ENCODE measurements around the gene ITPRIP.

Gene ITPRIP

DNA sequence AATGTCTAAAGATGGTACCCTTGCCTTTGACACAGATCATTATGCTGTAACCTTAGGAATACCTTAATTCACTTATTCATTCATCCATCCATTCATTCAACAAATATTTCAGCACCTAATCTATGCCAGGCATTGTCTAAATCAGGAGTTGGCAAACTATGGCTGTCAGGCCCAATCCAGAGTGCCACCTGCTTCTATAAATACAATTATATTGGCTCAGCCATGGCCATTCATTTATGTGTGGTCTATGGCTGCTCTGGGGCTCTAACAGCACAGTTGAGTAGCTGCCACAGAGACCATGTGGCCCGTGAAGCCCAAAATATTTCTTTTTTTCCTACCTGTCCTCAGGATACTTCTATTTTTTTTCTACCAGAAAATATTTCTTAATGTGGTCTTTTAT is 6.0 kb upstream of the ITPRIP start:
- ATAC-seq: no peak
- TF ChIP-seq, protein P1, sequence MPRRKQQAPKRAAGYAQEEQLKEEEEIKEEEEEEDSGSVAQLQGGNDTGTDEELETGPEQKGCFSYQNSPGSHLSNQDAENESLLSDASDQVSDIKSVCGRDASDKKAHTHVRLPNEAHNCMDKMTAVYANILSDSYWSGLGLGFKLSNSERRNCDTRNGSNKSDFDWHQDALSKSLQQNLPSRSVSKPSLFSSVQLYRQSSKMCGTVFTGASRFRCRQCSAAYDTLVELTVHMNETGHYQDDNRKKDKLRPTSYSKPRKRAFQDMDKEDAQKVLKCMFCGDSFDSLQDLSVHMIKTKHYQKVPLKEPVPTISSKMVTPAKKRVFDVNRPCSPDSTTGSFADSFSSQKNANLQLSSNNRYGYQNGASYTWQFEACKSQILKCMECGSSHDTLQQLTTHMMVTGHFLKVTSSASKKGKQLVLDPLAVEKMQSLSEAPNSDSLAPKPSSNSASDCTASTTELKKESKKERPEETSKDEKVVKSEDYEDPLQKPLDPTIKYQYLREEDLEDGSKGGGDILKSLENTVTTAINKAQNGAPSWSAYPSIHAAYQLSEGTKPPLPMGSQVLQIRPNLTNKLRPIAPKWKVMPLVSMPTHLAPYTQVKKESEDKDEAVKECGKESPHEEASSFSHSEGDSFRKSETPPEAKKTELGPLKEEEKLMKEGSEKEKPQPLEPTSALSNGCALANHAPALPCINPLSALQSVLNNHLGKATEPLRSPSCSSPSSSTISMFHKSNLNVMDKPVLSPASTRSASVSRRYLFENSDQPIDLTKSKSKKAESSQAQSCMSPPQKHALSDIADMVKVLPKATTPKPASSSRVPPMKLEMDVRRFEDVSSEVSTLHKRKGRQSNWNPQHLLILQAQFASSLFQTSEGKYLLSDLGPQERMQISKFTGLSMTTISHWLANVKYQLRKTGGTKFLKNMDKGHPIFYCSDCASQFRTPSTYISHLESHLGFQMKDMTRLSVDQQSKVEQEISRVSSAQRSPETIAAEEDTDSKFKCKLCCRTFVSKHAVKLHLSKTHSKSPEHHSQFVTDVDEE (CRISPR knock-in tag; IDR thresholded peaks at IDR 0.05): no peak
- TF ChIP-seq ZFP30 (CRISPR knock-in tag; IDR thresholded peaks at IDR 0.05): no peak
- no peak for TF ChIP-seq ZNF565 (CRISPR knock-in tag; conservative IDR thresholded peaks at IDR 0.05; ENCODE audit: low read depth)
- no peak for TF ChIP-seq OSR1 (CRISPR knock-in tag; IDR thresholded peaks at IDR 0.05)
- TF ChIP-seq PPARA (CRISPR knock-in tag; IDR thresholded peaks at IDR 0.05; ENCODE audit: borderline replicate concordance): no peak
- no peak for TF ChIP-seq RARB (CRISPR knock-in tag; IDR thresholded peaks at IDR 0.05)
- no peak for TF ChIP-seq ZNF70 (CRISPR knock-in tag; IDR thresholded peaks at IDR 0.05)
- no peak for TF ChIP-seq ZC3H10 (CRISPR knock-in tag; IDR thresholded peaks at IDR 0.05)
- no peak for TF ChIP-seq ISL1 (CRISPR knock-in tag; IDR thresholded peaks at IDR 0.05)

DNA sequence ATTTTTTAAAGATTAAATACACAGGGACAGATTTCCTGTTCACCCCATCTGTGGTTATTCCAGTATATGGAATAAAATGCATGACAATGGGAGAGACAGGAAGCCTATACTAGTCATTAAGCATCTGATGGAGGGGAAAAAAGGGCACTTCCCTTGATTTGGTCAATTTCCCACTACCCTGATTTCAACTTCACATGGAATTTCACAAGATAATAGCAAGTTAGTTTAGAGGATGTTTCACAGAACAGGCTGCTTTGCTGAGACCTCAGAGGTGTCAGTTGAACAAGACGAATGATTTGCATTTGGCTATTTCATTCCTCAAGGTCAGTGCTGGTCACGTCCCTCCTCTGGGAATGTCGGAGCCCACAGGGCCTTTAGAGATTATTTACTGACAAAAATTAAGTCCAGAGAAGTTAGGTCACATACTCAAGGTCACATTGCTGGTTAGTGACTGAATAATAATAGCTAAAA is 4.7 kb upstream of the ITPRIP start:
- TF ChIP-seq ZC3H10 (CRISPR knock-in tag; IDR thresholded peaks at IDR 0.05) (no peak), ZNF8 (CRISPR knock-in tag; IDR thresholded peaks at IDR 0.05) (no peak)
- ATAC-seq: no peak

DNA sequence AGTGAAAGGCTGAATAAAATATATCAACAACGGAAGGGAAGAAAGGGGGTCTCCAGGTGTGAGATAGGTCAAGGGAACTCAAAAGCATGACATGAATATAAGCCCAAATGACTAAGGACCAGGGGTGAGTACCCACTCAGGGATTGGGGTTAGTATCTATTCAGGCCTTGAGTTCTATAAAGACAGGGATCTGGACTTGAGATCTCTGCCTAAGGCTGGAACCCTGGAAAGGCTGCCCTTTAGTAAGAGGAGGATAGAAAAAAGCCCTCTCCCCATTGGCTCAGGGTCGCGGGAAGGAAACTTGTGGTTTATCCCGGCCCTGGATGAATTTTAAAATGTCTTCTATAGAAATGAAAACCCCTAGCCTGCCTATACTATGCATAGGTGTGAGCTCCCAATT is 2.4 kb upstream of the ITPRIP start:
- TF ChIP-seq, protein P2, sequence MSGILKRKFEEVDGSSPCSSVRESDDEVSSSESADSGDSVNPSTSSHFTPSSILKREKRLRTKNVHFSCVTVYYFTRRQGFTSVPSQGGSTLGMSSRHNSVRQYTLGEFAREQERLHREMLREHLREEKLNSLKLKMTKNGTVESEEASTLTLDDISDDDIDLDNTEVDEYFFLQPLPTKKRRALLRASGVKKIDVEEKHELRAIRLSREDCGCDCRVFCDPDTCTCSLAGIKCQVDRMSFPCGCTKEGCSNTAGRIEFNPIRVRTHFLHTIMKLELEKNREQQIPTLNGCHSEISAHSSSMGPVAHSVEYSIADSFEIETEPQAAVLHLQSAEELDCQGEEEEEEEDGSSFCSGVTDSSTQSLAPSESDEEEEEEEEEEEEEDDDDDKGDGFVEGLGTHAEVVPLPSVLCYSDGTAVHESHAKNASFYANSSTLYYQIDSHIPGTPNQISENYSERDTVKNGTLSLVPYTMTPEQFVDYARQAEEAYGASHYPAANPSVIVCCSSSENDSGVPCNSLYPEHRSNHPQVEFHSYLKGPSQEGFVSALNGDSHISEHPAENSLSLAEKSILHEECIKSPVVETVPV (CRISPR knock-in tag; IDR thresholded peaks at IDR 0.05): no peak
- TF ChIP-seq, protein P3, sequence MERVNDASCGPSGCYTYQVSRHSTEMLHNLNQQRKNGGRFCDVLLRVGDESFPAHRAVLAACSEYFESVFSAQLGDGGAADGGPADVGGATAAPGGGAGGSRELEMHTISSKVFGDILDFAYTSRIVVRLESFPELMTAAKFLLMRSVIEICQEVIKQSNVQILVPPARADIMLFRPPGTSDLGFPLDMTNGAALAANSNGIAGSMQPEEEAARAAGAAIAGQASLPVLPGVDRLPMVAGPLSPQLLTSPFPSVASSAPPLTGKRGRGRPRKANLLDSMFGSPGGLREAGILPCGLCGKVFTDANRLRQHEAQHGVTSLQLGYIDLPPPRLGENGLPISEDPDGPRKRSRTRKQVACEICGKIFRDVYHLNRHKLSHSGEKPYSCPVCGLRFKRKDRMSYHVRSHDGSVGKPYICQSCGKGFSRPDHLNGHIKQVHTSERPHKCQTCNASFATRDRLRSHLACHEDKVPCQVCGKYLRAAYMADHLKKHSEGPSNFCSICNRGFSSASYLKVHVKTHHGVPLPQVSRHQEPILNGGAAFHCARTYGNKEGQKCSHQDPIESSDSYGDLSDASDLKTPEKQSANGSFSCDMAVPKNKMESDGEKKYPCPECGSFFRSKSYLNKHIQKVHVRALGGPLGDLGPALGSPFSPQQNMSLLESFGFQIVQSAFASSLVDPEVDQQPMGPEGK (CRISPR knock-in tag; IDR thresholded peaks at IDR 0.05; ENCODE audit: borderline replicate concordance): no peak
- no peak for TF ChIP-seq TOX (CRISPR knock-in tag; IDR thresholded peaks at IDR 0.05; ENCODE audit: borderline replicate concordance)
- no peak for TF ChIP-seq ISL1 (CRISPR knock-in tag; IDR thresholded peaks at IDR 0.05)
- TF ChIP-seq BACH2 (CRISPR knock-in tag; IDR thresholded peaks at IDR 0.05; ENCODE audit: borderline replicate concordance): no peak
- no peak for TF ChIP-seq SNAI2 (CRISPR knock-in tag; IDR thresholded peaks at IDR 0.05)
- TF ChIP-seq CSDC2 (CRISPR knock-in tag; IDR thresholded peaks at IDR 0.05): no peak
- TF ChIP-seq, protein P1 (CRISPR knock-in tag; IDR thresholded peaks at IDR 0.05): no peak
- TF ChIP-seq ARNTL (CRISPR knock-in tag; IDR thresholded peaks at IDR 0.05; ENCODE audit: borderline replicate concordance, low read depth): no peak
- no peak for TF ChIP-seq ZNF70 (CRISPR knock-in tag; IDR thresholded peaks at IDR 0.05)
- TF ChIP-seq ESRRG (CRISPR knock-in tag; IDR thresholded peaks at IDR 0.05): no peak
- TF ChIP-seq GLIS3 (CRISPR knock-in tag; IDR thresholded peaks at IDR 0.05): no peak
- TF ChIP-seq ZFP30 (CRISPR knock-in tag; IDR thresholded peaks at IDR 0.05): no peak
- TF ChIP-seq ZNF565 (CRISPR knock-in tag; conservative IDR thresholded peaks at IDR 0.05; ENCODE audit: low read depth): no peak
- TF ChIP-seq RARB (CRISPR knock-in tag; IDR thresholded peaks at IDR 0.05): no peak
- TF ChIP-seq, protein P4, sequence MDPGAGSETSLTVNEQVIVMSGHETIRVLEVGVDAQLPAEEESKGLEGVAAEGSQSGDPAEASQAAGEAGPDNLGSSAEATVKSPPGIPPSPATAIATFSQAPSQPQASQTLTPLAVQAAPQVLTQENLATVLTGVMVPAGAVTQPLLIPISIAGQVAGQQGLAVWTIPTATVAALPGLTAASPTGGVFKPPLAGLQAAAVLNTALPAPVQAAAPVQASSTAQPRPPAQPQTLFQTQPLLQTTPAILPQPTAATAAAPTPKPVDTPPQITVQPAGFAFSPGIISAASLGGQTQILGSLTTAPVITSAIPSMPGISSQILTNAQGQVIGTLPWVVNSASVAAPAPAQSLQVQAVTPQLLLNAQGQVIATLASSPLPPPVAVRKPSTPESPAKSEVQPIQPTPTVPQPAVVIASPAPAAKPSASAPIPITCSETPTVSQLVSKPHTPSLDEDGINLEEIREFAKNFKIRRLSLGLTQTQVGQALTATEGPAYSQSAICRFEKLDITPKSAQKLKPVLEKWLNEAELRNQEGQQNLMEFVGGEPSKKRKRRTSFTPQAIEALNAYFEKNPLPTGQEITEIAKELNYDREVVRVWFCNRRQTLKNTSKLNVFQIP (CRISPR knock-in tag; IDR thresholded peaks at IDR 0.05; ENCODE audit: borderline replicate concordance, low read depth): no peak
- no peak for TF ChIP-seq TCF4 (CRISPR knock-in tag; IDR thresholded peaks at IDR 0.05; ENCODE audit: borderline replicate concordance)
- ATAC-seq: no peak
